Stimulated activated CD4-positive, alpha-beta T cell treated with anti-CD3 and anti-CD28 coated beads, Interleukin-1b, Interleukin-23, amount 100 ng/mL, for 48 hours (primary cell): ENCODE results near the gene EHD1.

ENCODE experiments used
- DNase-seq: peaks from one replicate; pipeline ENCODE4 v3.0.0-alpha.2; 2020

Gene EHD1

GRCh38 chr11:64878494-64879243 lies at the start of gene EHD1:
TSS of gene EHD1 (minus strand) at chr11:64878621. CDS start at chr11:64878464, 157 bp downstream.
- DNase-seq, result peak; percentile 99

- no peak for DNase-seq
Observed at GRCh38 chr11:64926689-64927088, 48.3 kb upstream of the EHD1 start.

- no peak for DNase-seq
Observed at GRCh38 chr11:64925536-64926436, 47.4 kb upstream of the EHD1 start.

- no peak for DNase-seq
Observed at GRCh38 chr11:64924910-64925284, 46.5 kb upstream of the EHD1 start.

GRCh38 chr11:64923944-64924909 lies 45.8 kb upstream of the EHD1 start, which contains the start of gene PPP2R5B:
TSS of gene PPP2R5B (plus strand) at chr11:64924689. CDS start at chr11:64925735, 1,046 bp downstream.
- DNase-seq, result peak; percentile 87

- DNase-seq, result no peak
Observed at GRCh38 chr11:64923151-64923661, 44.8 kb upstream of the EHD1 start.

GRCh38 chr11:64921384-64921783 lies 43.0 kb upstream of the EHD1 start:
- no peak for DNase-seq

- DNase-seq, result no peak
Observed at GRCh38 chr11:64920124-64920523, 41.7 kb upstream of the EHD1 start.

- DNase-seq, result no peak
Observed at GRCh38 chr11:64919627-64920026, 41.2 kb upstream of the EHD1 start.

GRCh38 chr11:64918017-64918416 lies 39.6 kb upstream of the EHD1 start:
- DNase-seq, result no peak

- DNase-seq, result no peak
Observed at GRCh38 chr11:64917663-64917995, 39.2 kb upstream of the EHD1 start.

GRCh38 chr11:64916775-64917662 lies 38.6 kb upstream of the EHD1 start, which contains the start of gene ATG2A:
TSS of gene ATG2A (minus strand) at chr11:64917209. CDS start at chr11:64917135, 74 bp downstream.
- peak; percentile 99 for DNase-seq

GRCh38 chr11:64916040-64916774 lies 37.8 kb upstream of the EHD1 start:
- no peak for DNase-seq

GRCh38 chr11:64915376-64915887 lies 37.0 kb upstream of the EHD1 start:
- no peak for DNase-seq

- no peak for DNase-seq
Observed at GRCh38 chr11:64914123-64914522, 35.7 kb upstream of the EHD1 start.

GRCh38 chr11:64913171-64913727 lies 34.8 kb upstream of the EHD1 start:
- DNase-seq, result no peak

GRCh38 chr11:64911689-64912088 lies 33.3 kb upstream of the EHD1 start:
- no peak for DNase-seq

GRCh38 chr11:64911142-64911541 lies 32.7 kb upstream of the EHD1 start:
- no peak for DNase-seq

- no peak for DNase-seq
Observed at GRCh38 chr11:64910451-64911093, 32.2 kb upstream of the EHD1 start.
